Mesenchymal stem cell (in vitro differentiated cells and primary cell): ENCODE results near the gene NMNAT2.
A peak's percentile ranks its signal among the peaks of the same experiment; 100 is the strongest.

Source experiments
- DNase-seq: peaks from one replicate; pipeline ENCODE4 v3.0.0-alpha.2; 2013
- H2AFZ ChIP-seq: one replicate; pipeline ENCODE4 v1.6.1; 2013; ENCODE audit warnings: low read depth, mild to moderate bottlenecking, control low read depth, inconsistent platforms, low read length, moderate library complexity
- H2AK5ac ChIP-seq: 2 replicates; pipeline ENCODE4 v1.6.1; 2013; ENCODE audit warnings: low read length, moderate library complexity, mild to moderate bottlenecking, inconsistent platforms; ENCODE audit not compliant: severe bottlenecking
- H2BK120ac ChIP-seq: one replicate; pipeline ENCODE4 v1.6.1; 2013; ENCODE audit warnings: low read depth, mild to moderate bottlenecking, inconsistent platforms, low read length, moderate library complexity
- H2BK12ac ChIP-seq, 2 experiments: one replicate each; pipeline ENCODE4 v1.6.1; 2013; ENCODE audit warnings: inconsistent platforms in 2 of 2, low read length in 2 of 2, mild to moderate bottlenecking in 2 of 2, moderate library complexity in 2 of 2, control low read depth in 1 of 2
- H2BK15ac ChIP-seq: one replicate; pipeline ENCODE4 v1.6.1; 2013; ENCODE audit warnings: mild to moderate bottlenecking, low read depth, inconsistent platforms; ENCODE audit not compliant: poor library complexity, severe bottlenecking
- H2BK5ac ChIP-seq: 2 replicates; pipeline ENCODE4 v1.6.1; 2013; ENCODE audit warnings: low read depth, mild to moderate bottlenecking, low read length, control low read depth, inconsistent platforms; ENCODE audit not compliant: poor library complexity, severe bottlenecking
- H3K14ac ChIP-seq, 2 experiments: one replicate each; pipeline ENCODE4 v1.6.1; 2013; ENCODE audit warnings: inconsistent platforms in 2 of 2, low read length in 2 of 2, control low read depth in 1 of 2, mild to moderate bottlenecking in 1 of 2, moderate library complexity in 1 of 2
- H3K18ac ChIP-seq, 2 experiments: one replicate each; pipeline ENCODE4 v1.6.1; 2013; ENCODE audit warnings: inconsistent platforms in 2 of 2, low read length in 2 of 2, control low read depth in 1 of 2, low read depth in 1 of 2, mild to moderate bottlenecking in 1 of 2
- H3K23ac ChIP-seq, 2 experiments: one replicate each; pipeline ENCODE4 v1.6.1; 2013; ENCODE audit warnings: inconsistent platforms in 2 of 2, low read length in 2 of 2, mild to moderate bottlenecking in 2 of 2, moderate library complexity in 2 of 2, control low read depth in 1 of 2
- H3K27ac ChIP-seq: 2 replicates; pipeline ENCODE4 v1.5.1; 2013; ENCODE audit warnings: mild to moderate bottlenecking, moderate library complexity, low read length, control low read depth, inconsistent platforms; ENCODE audit not compliant: poor library complexity, severe bottlenecking
- H3K27me3 ChIP-seq, 2 experiments: 2 replicates each; pipeline versions ENCODE4 v1.6.1 to v1.7.0; 2013; ENCODE audit warnings: low read length in 2 of 2, mild to moderate bottlenecking in 2 of 2, moderate library complexity in 2 of 2, control low read depth in 1 of 2, inconsistent platforms in 1 of 2; ENCODE audit not compliant: control insufficient read depth in 1 of 2, insufficient read depth in 1 of 2
- H3K36me3 ChIP-seq, 2 experiments: 2 replicates each; pipeline versions ENCODE4 v1.6.1 to v1.7.0; 2013; ENCODE audit warnings: low read length in 2 of 2, control low read depth in 1 of 2, inconsistent platforms in 1 of 2, low read depth in 1 of 2, mild to moderate bottlenecking in 1 of 2; ENCODE audit not compliant: insufficient read depth in 2 of 2, control insufficient read depth in 1 of 2
- H3K4ac ChIP-seq, 2 experiments: one replicate each; pipeline ENCODE4 v1.6.1; 2013; ENCODE audit warnings: inconsistent platforms in 2 of 2, low read length in 2 of 2, mild to moderate bottlenecking in 2 of 2, moderate library complexity in 2 of 2, control low read depth in 1 of 2, low read depth in 1 of 2
- H3K4me1 ChIP-seq: 2 replicates; pipeline ENCODE4 v1.6.1; 2013; ENCODE audit warnings: low read depth, low read length, control low read depth; ENCODE audit not compliant: control insufficient read depth, insufficient read depth
- H3K4me2 ChIP-seq: 2 replicates; pipeline ENCODE4 v1.6.1; 2013; ENCODE audit warnings: low read length, mild to moderate bottlenecking, inconsistent platforms; ENCODE audit not compliant: poor library complexity, severe bottlenecking
- H3K4me3 ChIP-seq, 2 experiments: 2 replicates each; pipeline versions ENCODE4 v1.5.1 to v1.7.0; 2013; ENCODE audit warnings: low read length in 2 of 2, mild to moderate bottlenecking in 2 of 2, control low read depth in 1 of 2, low read depth in 1 of 2; ENCODE audit not compliant: insufficient read depth in 1 of 2
- H3K79me1 ChIP-seq: replicated peaks from 2 replicates; pipeline ENCODE4 v1.6.1; 2013; ENCODE audit warnings: mild to moderate bottlenecking, control low read depth, low read length, inconsistent platforms; ENCODE audit not compliant: poor library complexity, severe bottlenecking
- H3K9ac ChIP-seq: 2 replicates; pipeline ENCODE4 v1.7.0; 2013; ENCODE audit warnings: mild to moderate bottlenecking, low read length, moderate library complexity
- H3K9me3 ChIP-seq: 2 replicates; pipeline ENCODE4 v1.7.0; 2013; ENCODE audit warnings: mild to moderate bottlenecking, low read length; ENCODE audit not compliant: control insufficient read depth
- H4K8ac ChIP-seq: one replicate; pipeline ENCODE4 v1.6.1; 2013; ENCODE audit warnings: inconsistent platforms, mild to moderate bottlenecking, low read length, moderate library complexity
- H4K91ac ChIP-seq: one replicate; pipeline ENCODE4 v1.6.1; 2013; ENCODE audit warnings: mild to moderate bottlenecking, low read length, inconsistent platforms
- WGBS: methylation state at CpG from one replicate; pipeline ENCODE4 v1.1.7; 2013; ENCODE audit warnings: mixed read lengths; 5-methylcytosine and 5-hydroxymethylcytosine counted together

NMNAT2 gene

DNA sequence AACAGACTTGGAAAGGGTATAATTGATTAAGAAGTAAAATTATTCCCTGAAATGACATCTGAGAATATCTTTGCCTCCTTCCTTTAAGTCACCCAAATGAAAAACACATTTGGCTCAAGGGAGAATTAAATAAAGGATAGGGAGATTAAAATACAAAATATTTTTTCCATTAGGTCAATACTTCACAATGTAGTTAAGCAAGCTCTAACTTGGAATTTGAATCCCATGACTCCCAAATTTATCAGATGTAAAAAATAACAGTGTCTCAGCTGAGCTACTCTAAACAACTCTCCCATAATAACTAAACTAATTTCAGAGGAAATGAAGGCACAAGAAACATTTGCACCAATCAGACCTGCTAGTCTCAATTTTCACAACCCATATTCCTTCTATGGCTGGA lies 6.5 kb upstream of the NMNAT2 start:
- Histone ChIP-seq H2BK5ac (no peak overlapping the region), H3K9ac (no peak overlapping the region), H3K4me3 (no peak overlapping the region), H2AFZ (no peak overlapping the region), H4K91ac (no peak overlapping the region), H3K27me3 (peaks cover 24 to 46% of the 10 kb centered on the region in 2 experiments), H4K8ac (no peak overlapping the region), H3K79me1 (no peaks in the 10 kb centered on the region), H3K23ac (no peak overlapping the region), H3K14ac (no peak overlapping the region), H2BK120ac (no peak overlapping the region), H3K9me3 (peaks cover 2% of the 10 kb centered on the region), H2BK12ac (no peak overlapping the region), H2BK15ac (no peak overlapping the region), H3K36me3 (no peaks in the 10 kb centered on the region), H3K4ac (no peak overlapping the region), H3K4me1 (no peaks in the 10 kb centered on the region), H2AK5ac (no peak overlapping the region), H3K18ac (no peak overlapping the region), H3K27ac (no peak overlapping the region), H3K4me2 (no peak overlapping the region)
- no peak for DNase-seq

DNA sequence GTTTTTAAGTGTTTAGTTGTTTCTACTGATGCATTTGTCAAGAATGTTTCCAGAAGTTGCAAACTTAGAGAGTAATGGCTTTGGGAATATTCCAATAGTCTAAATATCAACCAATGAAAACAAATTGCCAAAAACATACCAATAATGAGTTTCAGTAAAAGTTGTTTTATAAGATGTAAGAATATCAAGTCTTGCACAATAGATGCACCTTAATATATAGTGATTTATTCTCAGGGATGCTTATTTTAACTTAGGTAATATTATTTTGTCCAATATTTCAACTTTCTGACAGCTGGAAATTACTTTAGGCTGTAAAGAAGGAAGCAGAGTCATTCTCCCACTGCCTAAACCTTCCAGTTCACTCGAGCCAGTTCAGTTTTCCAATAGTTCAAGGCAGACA lies 5.4 kb upstream of the NMNAT2 start:
- Histone ChIP-seq H3K9me3 (peaks cover 2% of the 10 kb centered on the region), H3K9ac (no peak overlapping the region), H3K27ac (no peak overlapping the region)

DNA sequence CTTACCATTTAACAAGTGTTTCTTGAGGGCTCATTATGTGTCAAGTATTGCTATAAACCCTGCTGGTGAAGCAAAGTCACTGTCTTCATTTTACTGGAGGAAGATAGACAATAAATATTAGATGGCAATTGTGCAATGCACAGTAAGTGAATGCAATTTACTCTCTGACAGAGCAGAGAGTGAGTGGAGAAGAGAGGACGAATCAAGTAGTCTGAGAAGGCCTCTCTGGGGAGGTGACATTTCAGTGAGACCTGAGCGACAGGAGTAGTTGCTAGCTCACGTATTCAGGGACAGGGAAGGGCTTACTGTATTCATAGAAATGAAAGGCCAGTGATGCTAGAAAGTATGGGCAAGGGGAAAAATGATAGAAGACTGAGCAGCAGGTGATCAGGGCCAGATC lies 1.2 kb upstream of the NMNAT2 start:
- no peaks in the 10 kb centered on the region for H3K9me3 ChIP-seq
- no peak overlapping the region for H2AK5ac ChIP-seq
- no peak overlapping the region for H3K4me3 ChIP-seq
- no peak for DNase-seq
- no peak overlapping the region for H3K18ac ChIP-seq
- no peak overlapping the region for H3K27ac ChIP-seq
- no peak overlapping the region for H2BK120ac ChIP-seq
- H4K91ac ChIP-seq, result no peak overlapping the region
- H3K9ac ChIP-seq, result no peak overlapping the region
- no peak overlapping the region for H3K14ac ChIP-seq
- H2AFZ ChIP-seq, result no peak overlapping the region
- no peak overlapping the region for H2BK15ac ChIP-seq
- peak overlapping the region in 1 of 2 experiments; percentile 78 for H3K23ac ChIP-seq
- no peak overlapping the region for H4K8ac ChIP-seq
- no peak overlapping the region for H2BK5ac ChIP-seq
- WGBS, result 58% methylated on average over 3 of the region's 3 CpGs
- no peak overlapping the region for H3K4me2 ChIP-seq
- no peak overlapping the region for H3K4ac ChIP-seq
- no peaks in the 10 kb centered on the region for H3K79me1 ChIP-seq
- H3K4me1 ChIP-seq, result peaks cover 16% of the 10 kb centered on the region
- no peaks in the 10 kb centered on the region for H3K36me3 ChIP-seq
- H2BK12ac ChIP-seq, result no peak overlapping the region
- peaks cover 63 to 75% of the 10 kb centered on the region in 2 experiments for H3K27me3 ChIP-seq

More for the DNA sequence above, 5.4 kb upstream of the NMNAT2 start:
- Histone ChIP-seq H3K4me2 (no peak overlapping the region), H2AK5ac (no peak overlapping the region), H2BK5ac (no peak overlapping the region), H3K4ac (no peak overlapping the region), H2BK12ac (no peak overlapping the region), H3K27me3 (peaks cover 32 to 51% of the 10 kb centered on the region in 2 experiments), H3K14ac (no peak overlapping the region), H4K8ac (no peak overlapping the region), H3K23ac (no peak overlapping the region), H3K4me1 (no peaks in the 10 kb centered on the region), H3K36me3 (no peaks in the 10 kb centered on the region), H3K18ac (no peak overlapping the region), H2BK120ac (no peak overlapping the region), H3K79me1 (no peaks in the 10 kb centered on the region), H3K4me3 (no peak overlapping the region), H2BK15ac (no peak overlapping the region), H2AFZ (no peak overlapping the region), H4K91ac (no peak overlapping the region)
- WGBS, result no CpG with 5 or more reads among the region's 1 CpG
- no peak for DNase-seq

DNA sequence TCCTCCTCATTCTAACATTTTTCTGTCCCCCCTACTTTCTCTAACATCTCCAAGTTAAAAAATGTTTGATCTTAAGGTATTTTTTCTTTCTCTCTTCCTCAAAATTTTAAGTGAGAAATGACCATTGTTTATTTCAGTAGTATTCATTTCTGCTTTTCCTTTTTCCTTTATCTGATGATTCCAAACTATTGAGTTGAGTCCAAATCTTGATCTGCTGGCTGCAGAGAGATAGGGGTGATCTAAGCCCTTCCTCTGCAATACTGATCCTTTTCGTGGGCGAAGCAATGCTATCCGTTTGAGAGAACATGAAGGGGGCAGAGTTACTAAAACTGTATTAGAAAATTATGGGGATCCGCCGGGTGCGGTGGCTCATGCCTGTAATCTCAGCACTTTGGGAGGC lies 516 bp upstream of the NMNAT2 start:
- no peak overlapping the region for H2BK120ac ChIP-seq
- H3K14ac ChIP-seq, result no peak overlapping the region
- 94% methylated on average over 6 of the region's 6 CpGs for WGBS
- no peak overlapping the region for H3K4me3 ChIP-seq
- no peak for DNase-seq
- H4K8ac ChIP-seq, result no peak overlapping the region
- no peaks in the 10 kb centered on the region for H3K36me3 ChIP-seq
- no peak overlapping the region for H2AFZ ChIP-seq
- no peak overlapping the region for H3K9ac ChIP-seq
- H4K91ac ChIP-seq, result no peak overlapping the region
- H2AK5ac ChIP-seq, result no peak overlapping the region
- no peak overlapping the region for H3K27ac ChIP-seq
- no peak overlapping the region for H3K23ac ChIP-seq
- H3K4me1 ChIP-seq, result peaks cover 16% of the 10 kb centered on the region
- H3K9me3 ChIP-seq, result no peaks in the 10 kb centered on the region
- no peaks in the 10 kb centered on the region for H3K79me1 ChIP-seq
- no peak overlapping the region for H2BK12ac ChIP-seq
- H3K18ac ChIP-seq, result no peak overlapping the region
- no peak overlapping the region for H2BK5ac ChIP-seq
- H3K27me3 ChIP-seq, result peaks cover 63 to 72% of the 10 kb centered on the region in 2 experiments
- no peak overlapping the region for H2BK15ac ChIP-seq
- no peak overlapping the region for H3K4me2 ChIP-seq
- H3K4ac ChIP-seq, result no peak overlapping the region
